DND-41 (cell line): ENCODE measurements around the gene ISX.

Source experiments
- CTCF ChIP-seq: IDR thresholded peaks from 2 replicates; pipeline ENCODE4 v1.5.1; 2012; ENCODE audit warnings: borderline replicate concordance, low read length, moderate library complexity, mild to moderate bottlenecking; ENCODE audit not compliant: poor library complexity, severe bottlenecking; ENCODE audit errors: extremely low read depth
- EZH2 ChIP-seq: IDR thresholded peaks from 3 replicates; pipeline ENCODE4 v1.6.1; 2012; ENCODE audit warnings: borderline replicate concordance, low read depth, mild to moderate bottlenecking, moderate library complexity, low read length, inconsistent platforms; ENCODE audit not compliant: severe bottlenecking

- TF ChIP-seq CTCF (no peak), EZH2 (no peak)
Measured at GRCh38 chr22:35046744-35047462, 19.1 kb upstream of the ISX start.
